HG03045 (cell line): ENCODE measurements around the gene ADGRV1.
"Not testable (repeated sequence)": the region's sequence is repeated elsewhere in the genome, so short reads cannot be mapped to it uniquely, and the experiment has no call there.

Experiments
- ATAC-seq: cut with Tn5 transposase; IDR thresholded peaks from one replicate; pipeline ENCODE4 v1.9.1; 2021; ENCODE audit warnings: mild to moderate bottlenecking, moderate library complexity; ENCODE audit not compliant: unreplicated experiment

ADGRV1 gene

DNA sequence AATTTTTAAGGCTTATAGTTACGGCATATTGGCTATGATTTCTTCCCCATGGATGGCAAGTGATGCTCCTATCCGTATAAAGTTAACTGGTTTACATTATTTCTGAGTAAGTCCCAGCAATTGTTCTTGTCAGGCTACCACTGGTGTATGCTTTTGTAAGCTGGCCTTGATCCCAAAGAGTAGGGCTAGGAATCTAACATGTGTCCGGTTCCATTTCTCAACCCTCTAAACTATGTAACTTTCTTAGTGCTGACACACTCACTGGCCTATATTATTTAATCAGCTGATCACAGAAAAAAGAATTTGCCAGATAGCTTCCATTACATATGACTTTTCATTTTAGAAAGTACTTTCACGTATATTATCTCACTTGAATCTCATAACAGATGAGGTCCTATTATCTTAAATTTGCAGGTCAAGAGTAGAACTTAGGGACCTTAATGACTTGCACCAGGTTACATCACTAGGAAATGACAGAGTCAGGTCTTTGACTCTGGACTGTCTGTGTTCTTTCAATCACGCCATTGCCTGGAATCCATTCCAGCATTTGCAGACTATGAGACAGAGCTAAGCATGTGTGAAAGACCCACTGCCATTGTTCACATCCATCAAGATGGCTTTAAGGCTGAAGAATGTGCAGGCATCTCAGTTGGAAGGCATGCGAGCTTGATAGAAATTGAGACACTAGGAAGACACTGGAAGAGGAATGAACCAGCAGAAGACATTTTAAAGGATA lies 461.6 kb downstream of the ADGRV1 start:
- no peak for ATAC-seq

DNA sequence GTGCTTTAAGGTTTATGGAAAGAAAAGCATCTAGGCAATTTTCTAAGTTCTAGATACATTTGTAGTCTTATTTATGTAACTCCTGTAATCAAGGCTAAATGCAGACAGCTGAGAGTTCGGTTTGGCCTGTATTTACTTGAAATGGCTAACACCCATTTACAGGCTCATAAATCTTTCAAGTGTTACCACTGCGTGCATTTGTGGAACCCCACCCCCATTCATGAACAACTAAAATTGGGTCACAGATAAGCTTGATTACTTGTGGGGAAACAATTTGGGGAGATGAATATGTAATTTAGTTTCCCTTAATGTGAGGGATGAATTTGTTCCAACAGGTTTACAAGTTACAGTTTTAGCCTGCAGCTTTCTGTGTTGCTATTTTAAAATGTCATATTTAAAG lies 463.9 kb downstream of the ADGRV1 start:
- no peak for ATAC-seq

DNA sequence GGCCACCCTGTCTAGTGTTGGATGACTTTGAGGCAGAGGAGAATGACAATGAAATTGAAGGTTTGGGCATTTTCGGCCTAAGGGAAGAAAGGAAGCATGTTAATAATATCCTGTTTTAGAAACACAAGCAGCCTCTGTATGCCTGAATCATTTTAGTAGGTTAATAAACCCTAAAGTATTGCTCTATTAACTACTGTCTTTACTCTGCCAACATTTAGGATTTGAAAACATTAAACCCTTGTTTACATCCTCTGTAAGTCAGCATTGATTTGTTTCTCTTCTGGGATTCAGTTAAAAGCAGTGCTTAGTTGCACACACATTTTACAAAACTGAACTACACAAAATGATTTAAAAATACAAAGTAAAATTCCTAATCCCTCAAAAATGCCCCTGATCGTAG lies 465.6 kb downstream of the ADGRV1 start:
- ATAC-seq, result no peak

DNA sequence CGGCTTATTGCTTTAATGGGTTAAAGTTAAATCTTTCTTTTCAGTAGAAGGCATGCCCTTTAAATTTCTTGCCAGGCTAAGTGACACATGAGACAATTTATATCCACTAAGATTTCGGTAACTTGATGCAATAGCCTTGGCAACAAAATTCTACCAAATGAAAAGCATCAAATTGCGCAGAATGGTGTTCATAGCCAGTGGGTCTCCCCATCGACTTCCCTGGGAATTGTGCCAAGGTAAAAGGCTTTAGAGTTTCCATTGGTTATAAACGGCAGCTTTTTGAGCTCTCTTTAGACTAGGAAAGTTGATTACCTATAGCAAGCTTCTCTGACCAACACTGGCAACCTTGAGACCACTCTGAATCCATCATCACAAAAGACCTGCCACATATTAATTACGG lies 466.1 kb downstream of the ADGRV1 start:
- ATAC-seq, result no peak

DNA sequence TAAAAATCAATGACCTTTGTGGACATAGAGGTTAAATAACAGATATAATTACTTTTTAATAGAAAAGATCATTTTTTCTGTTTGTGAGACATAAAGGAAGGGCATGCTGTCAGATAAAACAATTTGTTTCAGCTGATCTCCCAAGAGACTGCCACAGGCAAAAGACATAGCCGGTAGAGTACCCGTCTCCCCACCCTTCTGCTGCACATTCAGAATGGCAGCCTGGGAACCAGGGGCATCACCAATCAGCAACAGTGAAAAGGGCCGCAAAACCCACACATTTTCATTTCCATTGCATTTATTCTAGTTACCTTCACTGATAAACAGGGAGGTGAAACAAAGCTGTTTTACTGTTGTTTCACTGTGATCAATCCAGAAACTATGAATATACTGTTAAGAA lies 466.9 kb downstream of the ADGRV1 start:
- ATAC-seq, result no peak

DNA sequence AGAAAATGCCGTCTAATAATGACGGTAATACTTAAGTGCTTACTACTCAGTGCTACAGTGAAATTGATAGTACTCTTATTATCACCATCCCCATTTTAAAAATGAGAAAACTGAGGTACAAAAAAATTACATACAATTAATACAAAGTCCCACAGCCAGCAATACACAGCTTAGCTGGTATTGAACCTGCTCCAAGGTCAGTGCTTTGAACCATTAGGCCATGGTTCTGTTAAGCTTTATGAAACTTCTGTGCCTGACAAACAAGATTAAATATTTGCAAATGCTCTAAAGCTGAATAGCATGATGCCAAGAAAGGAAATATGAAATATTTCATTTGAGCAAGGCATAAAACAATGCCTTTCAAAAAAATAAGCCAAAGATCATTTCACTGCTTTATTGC lies 467.4 kb downstream of the ADGRV1 start:
- no peak for ATAC-seq

DNA sequence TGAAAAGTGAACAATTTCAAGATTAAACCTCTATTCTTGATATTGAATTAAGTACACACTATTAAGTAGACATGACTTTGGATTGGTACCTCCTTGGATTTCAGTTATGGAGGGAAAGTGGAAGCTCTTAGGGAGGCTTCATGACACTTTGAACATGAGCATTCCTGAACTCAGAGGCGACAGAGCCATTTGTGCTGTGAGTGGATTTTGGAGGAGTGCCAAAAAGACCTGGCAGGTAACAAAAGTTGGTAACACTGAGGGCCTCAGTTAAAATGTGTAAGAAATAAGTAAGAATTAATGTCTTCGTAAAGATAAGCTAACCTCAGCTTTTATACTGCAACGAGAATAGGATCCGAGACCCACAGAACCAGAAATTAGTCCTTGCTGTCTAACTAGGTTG lies 467.9 kb downstream of the ADGRV1 start:
- no peak for ATAC-seq

DNA sequence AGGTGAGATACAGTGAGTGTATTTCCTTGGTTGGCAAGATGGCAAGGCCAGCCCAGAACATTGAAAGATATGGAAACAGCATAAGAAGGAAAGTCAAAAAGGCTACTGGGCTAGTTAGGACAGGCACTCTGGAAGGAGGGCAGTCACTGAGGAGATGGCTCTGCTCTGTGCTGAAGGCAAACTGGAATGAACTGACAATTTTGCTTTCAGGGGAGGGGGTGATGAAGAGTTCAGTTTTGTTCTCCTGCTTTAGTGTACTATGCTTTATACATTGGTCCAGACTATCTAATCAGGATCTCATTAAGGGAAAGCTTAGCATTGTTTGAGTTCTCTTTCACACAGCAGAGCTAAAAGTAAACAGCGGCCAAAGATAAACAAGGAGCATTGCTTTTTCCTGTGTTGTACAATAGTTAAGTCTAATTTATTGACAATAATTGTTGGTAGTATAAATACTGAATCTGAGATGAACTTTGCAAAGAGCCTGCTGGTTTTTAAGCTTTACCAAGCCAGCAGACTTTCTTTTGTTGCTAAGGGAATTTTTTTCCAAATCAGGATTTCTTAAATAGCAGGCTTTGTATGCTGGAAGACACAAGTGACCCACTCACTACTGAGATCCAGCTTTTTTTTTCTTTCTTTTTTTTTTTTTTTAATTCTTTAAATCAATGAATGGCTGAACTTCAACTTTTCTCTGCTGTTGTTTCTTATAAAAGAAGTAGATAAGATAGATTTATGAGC lies 469.0 kb downstream of the ADGRV1 start:
- no peak for ATAC-seq

DNA sequence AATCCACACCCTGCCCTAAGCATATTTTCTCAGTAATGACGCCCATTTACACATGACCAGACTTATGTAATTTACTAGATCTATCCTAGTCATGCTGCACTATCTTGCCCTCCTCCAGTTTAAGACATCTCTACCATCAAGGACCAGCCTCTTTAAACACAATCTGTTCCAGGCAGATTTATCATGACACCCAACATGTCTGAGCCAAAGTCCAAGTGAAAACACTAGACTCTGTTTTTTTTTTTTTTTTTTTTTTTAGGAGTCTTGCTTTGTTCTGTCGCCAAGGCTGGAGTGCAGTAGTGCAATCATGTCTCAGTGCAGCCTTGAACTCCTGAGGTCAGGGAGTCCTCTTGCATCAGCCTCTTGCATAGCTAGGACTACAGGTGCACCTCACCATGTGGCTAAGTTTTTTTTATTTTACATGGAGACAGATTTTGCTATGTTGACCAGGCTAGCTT lies 469.9 kb downstream of the ADGRV1 start:
- no peak for ATAC-seq

DNA sequence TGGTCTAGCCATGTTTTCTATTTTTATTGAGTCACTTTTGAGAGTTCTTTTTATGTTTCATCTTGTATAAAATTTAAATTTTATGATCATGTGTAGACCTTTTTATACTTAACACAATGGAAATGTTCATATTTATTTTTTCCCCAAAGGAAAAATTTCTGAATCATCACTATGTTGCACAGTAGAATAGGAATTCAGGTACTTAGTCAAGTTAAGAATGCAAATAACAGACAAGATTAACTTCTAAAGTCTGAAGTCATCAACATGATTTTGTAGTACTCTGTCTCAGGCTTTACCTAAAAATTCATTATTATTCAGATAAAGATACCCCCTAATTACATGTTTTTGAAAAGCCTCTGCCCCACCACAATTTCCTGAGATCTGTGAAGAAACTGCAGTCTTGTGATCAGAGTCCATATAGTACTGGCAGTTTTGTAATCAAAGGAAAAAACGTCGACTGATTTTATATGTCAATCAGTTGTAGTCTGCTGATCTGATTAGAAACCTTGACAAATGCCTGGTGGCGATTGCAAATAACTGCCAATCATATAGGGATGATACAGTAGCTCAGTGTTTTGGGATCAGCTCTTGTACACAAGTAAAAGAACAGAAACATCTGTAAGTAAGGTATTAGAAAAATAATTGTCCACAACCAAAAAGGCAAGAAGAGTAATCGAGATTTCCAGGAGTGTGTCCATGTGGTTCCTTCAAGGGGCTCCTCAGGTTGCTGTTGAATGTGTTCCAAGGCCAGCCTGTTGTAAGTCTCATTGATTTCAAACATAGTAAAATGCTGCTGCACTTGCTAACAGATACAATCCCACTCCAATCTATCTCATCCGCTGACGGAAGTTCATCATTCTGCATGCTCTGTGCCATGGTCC lies 472.2 kb downstream of the ADGRV1 start:
- no peak for ATAC-seq

DNA sequence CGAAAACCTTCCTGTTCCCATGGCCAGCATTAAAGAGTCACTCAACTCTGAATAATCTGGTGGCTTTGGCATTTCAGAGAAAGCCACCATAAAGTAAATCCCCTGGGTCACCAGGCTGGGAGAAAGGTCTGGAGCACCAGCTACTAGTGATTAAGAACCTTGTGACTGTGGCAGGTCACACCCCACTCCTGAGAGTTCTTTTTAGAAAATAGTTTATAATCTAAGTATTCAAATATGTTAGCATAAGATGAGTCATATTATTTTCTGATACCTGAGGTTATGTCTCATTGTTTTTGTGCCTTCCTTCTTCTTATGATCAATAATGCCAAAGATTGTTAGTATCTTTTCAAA lies 472.8 kb downstream of the ADGRV1 start:
- no peak for ATAC-seq

DNA sequence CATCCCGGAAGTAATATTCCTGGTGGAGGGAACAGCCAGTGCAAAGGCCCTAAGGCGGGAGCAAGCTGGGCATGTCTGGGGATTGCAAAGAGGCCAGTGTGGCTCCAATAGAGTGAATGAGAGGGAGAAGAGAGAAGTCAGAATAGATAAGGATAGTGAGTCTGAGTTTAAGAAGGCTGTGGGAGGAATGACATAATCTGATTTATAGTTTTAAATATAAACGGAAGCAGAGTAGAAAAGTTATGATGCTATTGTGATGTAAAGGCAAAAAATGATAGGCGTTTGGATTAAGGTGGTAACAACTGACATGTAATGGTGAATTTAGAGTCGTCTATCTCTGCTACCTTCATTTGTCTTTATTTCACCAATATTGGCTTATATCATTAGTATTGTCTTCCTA lies 473.5 kb downstream of the ADGRV1 start:
- ATAC-seq, result no peak

DNA sequence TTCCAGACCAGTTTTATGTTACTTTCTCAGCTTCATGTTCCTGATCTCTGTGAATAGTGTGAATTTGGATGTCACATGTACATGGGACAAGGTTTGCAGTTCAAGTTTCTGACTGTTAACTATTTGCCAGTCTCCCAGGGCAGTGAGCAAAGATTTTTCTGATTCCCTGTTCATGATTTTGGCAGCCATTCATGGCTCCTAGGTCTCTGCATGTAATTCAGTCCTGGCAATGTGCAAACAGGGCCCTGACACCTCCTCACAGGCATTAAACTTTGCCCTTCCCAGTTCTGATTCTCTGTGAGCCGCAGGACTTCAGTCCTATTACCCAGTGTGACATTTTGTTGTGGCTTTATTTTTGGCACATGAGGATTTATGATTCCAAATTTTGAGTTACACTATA lies 474.8 kb downstream of the ADGRV1 start:
- no peak for ATAC-seq

DNA sequence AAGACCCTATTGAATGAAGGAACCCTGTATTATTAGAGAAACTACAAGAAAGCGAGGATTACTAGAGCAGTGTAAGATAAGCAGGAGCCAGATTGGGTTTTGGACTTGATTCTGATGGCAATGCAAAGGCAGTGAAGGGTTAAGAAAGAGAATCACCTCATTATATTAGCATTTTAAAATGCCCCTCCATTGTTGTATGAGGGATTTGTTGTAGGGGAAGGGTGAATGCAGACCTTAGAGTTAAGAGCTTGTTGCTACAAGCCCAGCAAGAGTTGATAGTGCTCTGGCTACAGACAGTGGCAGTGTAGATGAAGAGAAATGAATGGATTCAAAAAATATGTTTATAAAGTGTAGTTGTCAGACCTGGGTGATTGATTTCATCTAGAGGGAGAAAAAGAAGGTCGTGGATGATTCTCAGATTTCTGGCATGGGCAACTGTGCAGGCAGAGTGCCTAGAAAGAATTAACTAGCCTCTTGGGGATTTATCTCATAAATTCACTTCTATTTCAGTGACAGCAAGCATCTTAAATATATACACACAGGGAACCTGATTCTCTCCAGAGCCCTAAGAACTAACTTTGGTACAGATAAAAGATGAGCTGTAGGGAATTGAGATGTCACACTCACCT lies 479.7 kb downstream of the ADGRV1 start:
- ATAC-seq, result no peak

DNA sequence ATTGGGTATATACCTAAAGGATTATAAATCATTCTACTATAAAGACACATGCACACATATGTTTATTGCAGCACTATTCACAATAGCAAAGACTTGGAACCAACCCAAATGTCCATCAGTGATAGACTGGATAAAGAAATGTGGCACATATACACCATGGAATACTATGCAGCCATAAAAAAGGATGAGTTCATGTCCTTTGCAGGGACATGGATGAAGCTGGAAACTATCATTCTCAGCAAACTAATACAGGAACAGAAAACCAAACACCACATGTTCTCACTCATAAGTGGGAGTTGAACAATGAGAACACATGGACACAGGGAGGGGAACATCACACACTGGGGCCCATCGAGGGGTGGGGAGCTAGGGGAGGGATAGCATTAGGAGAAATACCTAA lies 482.5 kb downstream of the ADGRV1 start:
- not testable (repeated sequence) for ATAC-seq

DNA sequence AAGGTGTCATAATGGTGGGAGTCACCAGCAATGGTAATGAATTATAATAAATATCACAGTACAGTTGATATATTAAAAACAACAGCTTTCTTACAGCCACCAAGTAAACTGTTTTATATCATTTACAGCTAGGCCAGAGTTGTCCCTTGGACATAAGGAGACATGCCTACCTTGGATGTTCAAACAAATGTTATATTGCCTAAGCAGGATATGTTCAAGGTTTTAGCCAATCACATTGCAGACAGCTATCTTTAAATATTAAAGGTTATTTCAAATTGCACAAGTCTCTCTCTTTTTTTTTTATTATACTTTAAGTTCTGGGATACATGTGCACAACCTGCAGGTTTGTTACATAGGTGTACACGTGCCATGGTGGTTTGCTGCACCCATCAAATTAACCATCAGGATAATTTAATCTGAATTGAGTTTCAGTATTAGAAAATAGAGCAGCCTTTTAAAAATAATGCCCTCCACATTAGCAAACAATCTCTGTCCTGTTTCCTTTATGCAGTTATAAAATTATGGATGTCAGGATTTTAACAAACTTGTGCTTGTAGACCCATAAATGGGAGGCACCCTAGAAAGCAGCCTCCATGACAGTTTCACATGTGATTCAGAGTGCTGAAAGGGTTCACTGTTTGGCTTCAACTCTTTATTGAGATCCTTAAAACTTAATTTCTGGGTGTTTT lies 483.8 kb downstream of the ADGRV1 start:
- ATAC-seq, result no peak

DNA sequence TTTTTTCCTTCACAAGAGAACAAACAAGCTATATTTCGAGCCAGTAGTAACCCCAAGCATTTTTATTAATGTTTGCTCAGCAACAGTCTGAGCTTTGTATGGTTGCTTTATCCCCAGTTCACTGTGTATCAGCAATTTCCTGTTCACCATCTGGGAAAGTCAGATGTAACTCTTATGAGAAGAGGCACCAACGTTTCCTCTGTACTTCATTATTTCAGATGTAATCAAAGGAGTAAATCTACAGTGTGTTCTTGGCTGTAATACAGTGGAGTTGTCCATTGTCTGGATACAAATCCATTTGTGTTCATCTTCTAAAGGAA lies 484.3 kb downstream of the ADGRV1 start:
- no peak for ATAC-seq

DNA sequence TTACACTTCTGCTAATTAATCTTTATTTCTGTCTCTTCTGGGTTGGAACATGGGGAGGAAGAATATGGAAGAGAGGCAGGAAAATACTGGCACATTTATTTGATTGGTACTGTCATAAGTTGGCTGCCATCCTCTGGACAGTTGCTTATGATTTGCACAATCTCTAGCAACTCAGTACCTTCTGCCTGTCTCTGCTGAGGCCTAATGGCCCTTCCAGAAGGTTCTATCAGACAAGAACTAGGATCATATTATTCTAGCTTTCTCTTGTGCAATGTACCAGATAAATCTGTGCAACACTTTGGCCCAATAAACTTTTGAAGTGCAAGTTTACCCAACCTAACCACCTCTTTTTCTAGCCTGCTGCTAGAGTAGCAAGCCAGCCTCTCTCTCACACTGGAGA lies 489.5 kb downstream of the ADGRV1 start:
- ATAC-seq, result no peak

DNA sequence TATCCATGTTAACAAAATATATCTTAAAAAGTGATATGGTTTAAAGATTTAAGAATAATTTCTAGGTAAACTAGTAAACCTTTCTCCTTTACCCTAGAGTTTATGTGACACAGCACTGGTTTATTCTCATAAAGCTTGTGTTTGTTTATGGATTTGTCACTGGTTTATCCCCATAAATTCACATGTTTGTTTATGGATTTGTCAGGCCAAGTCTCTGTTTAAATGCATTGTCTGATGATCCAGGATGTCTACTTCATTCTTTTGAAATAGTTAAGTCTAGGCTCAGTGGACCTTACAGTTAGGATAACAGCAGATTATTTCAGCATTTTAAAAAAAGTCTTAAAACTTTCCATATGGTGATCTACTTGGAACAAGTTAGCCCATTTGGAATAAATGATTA lies 490.5 kb downstream of the ADGRV1 start:
- no peak for ATAC-seq

DNA sequence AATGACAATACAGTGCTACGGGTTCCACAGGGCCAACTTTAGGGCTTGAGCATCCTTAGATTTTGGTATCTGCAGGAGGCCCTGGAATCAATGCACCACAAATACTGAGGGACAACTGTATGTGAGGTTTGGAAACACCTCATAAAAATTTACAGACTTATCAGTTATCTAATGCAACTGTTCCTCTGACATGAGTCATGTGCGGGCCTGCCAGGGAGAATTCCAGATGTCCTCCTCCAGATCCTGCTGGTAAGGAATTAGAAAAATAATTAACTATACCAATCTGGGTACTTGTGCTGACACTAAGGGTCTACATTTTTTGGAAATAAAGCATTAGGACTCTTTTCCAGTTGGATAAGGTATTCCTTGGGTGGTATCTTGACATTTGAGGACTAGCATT lies 491.2 kb downstream of the ADGRV1 start:
- no peak for ATAC-seq

DNA sequence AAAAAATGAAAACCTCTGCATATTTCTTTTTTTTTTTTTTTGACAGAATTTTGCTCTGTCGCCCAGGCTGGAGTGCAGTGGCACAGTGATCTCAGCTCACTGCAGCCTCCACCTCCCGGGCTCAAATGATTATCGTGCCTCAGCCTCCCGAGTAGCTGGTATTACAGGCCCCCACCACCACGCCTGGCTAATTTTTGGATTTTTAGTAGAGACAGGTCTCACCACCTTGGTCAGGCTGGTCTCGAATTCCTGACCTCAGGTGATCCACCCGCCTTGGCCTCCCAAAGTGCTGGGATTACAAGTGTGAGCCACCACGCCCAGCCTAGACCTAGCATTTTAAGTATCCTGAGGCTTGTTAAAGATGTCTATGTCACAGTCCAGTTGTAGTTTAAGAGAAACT lies 493.8 kb downstream of the ADGRV1 start:
- ATAC-seq, result not testable (repeated sequence)
